SK-N-SH treated with all-trans-retinoic acid at 6 μM for 48 hours (cell line): ENCODE data around the gene ARID5B.

Experiments used
- ATAC-seq: fragments of 200-7000 bp; cut with Tn5 transposase; 3 replicates; pipeline ENCODE4 v1.9.1; 2020; ENCODE audit warnings: mild to moderate bottlenecking, moderate library complexity
- ARNTL ChIP-seq: fragments of 450-650 bp; formaldehyde crosslinking; IDR thresholded peaks from 2 replicates; pipeline ENCODE4 v1.5.0; 2020; ENCODE audit warnings: low read depth, mild to moderate bottlenecking, moderate library complexity, borderline replicate concordance
- BACH2 ChIP-seq: fragments of 250-450 bp; sonication (Bioruptor Pico); IDR thresholded peaks from 2 replicates; pipeline ENCODE4 v1.9.0; 2021; ENCODE audit warnings: mild to moderate bottlenecking, borderline replicate concordance
- CSDC2 ChIP-seq: fragments of 250-450 bp; sonication (Bioruptor Pico); IDR thresholded peaks from 2 replicates; pipeline ENCODE4 v1.5.0; 2020; ENCODE audit warnings: mild to moderate bottlenecking, moderate library complexity
- CSRNP3 ChIP-seq: fragments of 250-450 bp; sonication (Bioruptor Pico); IDR thresholded peaks from 2 replicates; pipeline ENCODE4 v1.5.1; 2021; ENCODE audit warnings: mild to moderate bottlenecking, moderate library complexity
- GLIS3 ChIP-seq: fragments of 250-450 bp; sonication (Bioruptor Pico); IDR thresholded peaks from 2 replicates; pipeline ENCODE4 v1.5.0; 2020; ENCODE audit warnings: mild to moderate bottlenecking, moderate library complexity
- ISL1 ChIP-seq: fragments of 250-450 bp; sonication (Bioruptor Pico); IDR thresholded peaks from 2 replicates; pipeline ENCODE4 v2.1.2; 2022; ENCODE audit warnings: mild to moderate bottlenecking, moderate library complexity
- OSR1 ChIP-seq: fragments of 250-450 bp; sonication (Bioruptor Pico); IDR thresholded peaks from 2 replicates; pipeline ENCODE4 v1.8.0; 2022; ENCODE audit warnings: moderate library complexity, mild to moderate bottlenecking, inconsistent platforms
- POU6F1 ChIP-seq: fragments of 250-450 bp; sonication (Bioruptor Pico); IDR thresholded peaks from 2 replicates; pipeline ENCODE4 v1.8.0; 2021; ENCODE audit warnings: low read depth, mild to moderate bottlenecking, moderate library complexity, borderline replicate concordance
- PPARA ChIP-seq: fragments of 250-450 bp; sonication (Bioruptor Pico); IDR thresholded peaks from 2 replicates; pipeline ENCODE4 v1.5.0; 2020; ENCODE audit warnings: mild to moderate bottlenecking, borderline replicate concordance
- RARB ChIP-seq: fragments of 250-450 bp; sonication (Bioruptor Pico); IDR thresholded peaks from 2 replicates; pipeline ENCODE4 v1.8.0; 2021; ENCODE audit warnings: mild to moderate bottlenecking, moderate library complexity
- SNAI2 ChIP-seq: fragments of 250-450 bp; sonication (Bioruptor Pico); IDR thresholded peaks from 2 replicates; pipeline ENCODE4 v1.5.0; 2020; ENCODE audit warnings: mild to moderate bottlenecking, moderate library complexity
- TCF4 ChIP-seq: fragments of 250-450 bp; sonication (Bioruptor Pico); IDR thresholded peaks from 2 replicates; pipeline ENCODE4 v1.8.0; 2021; ENCODE audit warnings: mild to moderate bottlenecking, moderate library complexity, borderline replicate concordance
- TOX ChIP-seq: fragments of 250-450 bp; sonication (Bioruptor Pico); IDR thresholded peaks from 2 replicates; pipeline ENCODE4 v1.8.0; 2021; ENCODE audit warnings: mild to moderate bottlenecking, moderate library complexity, borderline replicate concordance
- ZFP3 ChIP-seq: fragments of 250-450 bp; sonication (Bioruptor Pico); IDR thresholded peaks from 2 replicates; pipeline ENCODE4 v1.5.0; 2020; ENCODE audit warnings: mild to moderate bottlenecking, moderate library complexity
- ZFP30 ChIP-seq: fragments of 450-650 bp; formaldehyde crosslinking; IDR thresholded peaks from 2 replicates; pipeline ENCODE4 v1.5.0; 2022; ENCODE audit warnings: mild to moderate bottlenecking, moderate library complexity
- ZNF565 ChIP-seq: fragments of 450-650 bp; formaldehyde crosslinking; conservative IDR thresholded peaks from 2 replicates; pipeline ENCODE4 v1.5.0; 2020; ENCODE audit warnings: low read depth, mild to moderate bottlenecking, moderate library complexity
- ZNF8 ChIP-seq: fragments of 450-650 bp; formaldehyde crosslinking; IDR thresholded peaks from 2 replicates; pipeline ENCODE4 v1.5.0; 2020; ENCODE audit warnings: mild to moderate bottlenecking, moderate library complexity
- TF ChIP-seq, protein P1 (sequence below): fragments of 250-450 bp; sonication (Bioruptor Pico); IDR thresholded peaks from 2 replicates; pipeline ENCODE4 v1.5.0; 2020; ENCODE audit warnings: mild to moderate bottlenecking, moderate library complexity
- TF ChIP-seq, protein P2 (sequence below): fragments of 250-450 bp; sonication (Bioruptor Pico); IDR thresholded peaks from 2 replicates; pipeline ENCODE4 v1.5.1; 2020; ENCODE audit warnings: low read depth, mild to moderate bottlenecking, moderate library complexity

ARID5B gene

GRCh38 chr10:62121187-62121530 lies 219.7 kb downstream of the ARID5B start:
- TF ChIP-seq ZNF565 (no peak), ARNTL (no peak), POU6F1 (CRISPR knock-in tag) (no peak), TCF4 (CRISPR knock-in tag) (no peak), RARB (no peak), ZNF8 (CRISPR knock-in tag) (no peak), CSRNP3 (CRISPR knock-in tag) (no peak), PPARA (CRISPR knock-in tag) (no peak)
- TF ChIP-seq, protein P1, sequence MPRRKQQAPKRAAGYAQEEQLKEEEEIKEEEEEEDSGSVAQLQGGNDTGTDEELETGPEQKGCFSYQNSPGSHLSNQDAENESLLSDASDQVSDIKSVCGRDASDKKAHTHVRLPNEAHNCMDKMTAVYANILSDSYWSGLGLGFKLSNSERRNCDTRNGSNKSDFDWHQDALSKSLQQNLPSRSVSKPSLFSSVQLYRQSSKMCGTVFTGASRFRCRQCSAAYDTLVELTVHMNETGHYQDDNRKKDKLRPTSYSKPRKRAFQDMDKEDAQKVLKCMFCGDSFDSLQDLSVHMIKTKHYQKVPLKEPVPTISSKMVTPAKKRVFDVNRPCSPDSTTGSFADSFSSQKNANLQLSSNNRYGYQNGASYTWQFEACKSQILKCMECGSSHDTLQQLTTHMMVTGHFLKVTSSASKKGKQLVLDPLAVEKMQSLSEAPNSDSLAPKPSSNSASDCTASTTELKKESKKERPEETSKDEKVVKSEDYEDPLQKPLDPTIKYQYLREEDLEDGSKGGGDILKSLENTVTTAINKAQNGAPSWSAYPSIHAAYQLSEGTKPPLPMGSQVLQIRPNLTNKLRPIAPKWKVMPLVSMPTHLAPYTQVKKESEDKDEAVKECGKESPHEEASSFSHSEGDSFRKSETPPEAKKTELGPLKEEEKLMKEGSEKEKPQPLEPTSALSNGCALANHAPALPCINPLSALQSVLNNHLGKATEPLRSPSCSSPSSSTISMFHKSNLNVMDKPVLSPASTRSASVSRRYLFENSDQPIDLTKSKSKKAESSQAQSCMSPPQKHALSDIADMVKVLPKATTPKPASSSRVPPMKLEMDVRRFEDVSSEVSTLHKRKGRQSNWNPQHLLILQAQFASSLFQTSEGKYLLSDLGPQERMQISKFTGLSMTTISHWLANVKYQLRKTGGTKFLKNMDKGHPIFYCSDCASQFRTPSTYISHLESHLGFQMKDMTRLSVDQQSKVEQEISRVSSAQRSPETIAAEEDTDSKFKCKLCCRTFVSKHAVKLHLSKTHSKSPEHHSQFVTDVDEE: no peak
- ATAC-seq: no peak

DNA sequence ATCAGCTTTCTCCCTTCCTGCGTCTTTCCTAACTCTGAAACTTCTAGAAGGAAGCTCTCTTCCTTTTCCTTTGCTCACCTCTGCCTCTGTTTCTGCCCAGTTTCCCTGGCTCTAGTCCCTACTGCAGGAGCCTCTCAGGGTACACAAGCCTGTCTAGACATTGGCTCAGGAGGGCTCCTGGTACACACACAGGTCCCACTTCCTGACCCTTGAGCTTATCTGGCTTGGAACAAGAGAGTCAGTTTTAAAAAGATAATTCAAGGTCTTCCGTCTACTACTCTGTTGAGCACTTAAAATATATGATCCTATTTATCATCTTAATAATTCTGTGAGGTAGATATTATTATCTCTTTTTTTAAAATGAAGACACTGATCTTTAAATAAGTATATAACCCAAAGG lies 226.5 kb downstream of the ARID5B start:
- TF ChIP-seq RARB (no peak), ZFP30 (CRISPR knock-in tag) (no peak), ZFP3 (CRISPR knock-in tag) (no peak), SNAI2 (CRISPR knock-in tag) (no peak), CSDC2 (no peak), CSRNP3 (CRISPR knock-in tag) (no peak), BACH2 (CRISPR knock-in tag) (no peak), ISL1 (CRISPR knock-in tag) (no peak), GLIS3 (CRISPR knock-in tag) (no peak), TOX (no peak), OSR1 (CRISPR knock-in tag) (no peak)
- TF ChIP-seq, protein P2, sequence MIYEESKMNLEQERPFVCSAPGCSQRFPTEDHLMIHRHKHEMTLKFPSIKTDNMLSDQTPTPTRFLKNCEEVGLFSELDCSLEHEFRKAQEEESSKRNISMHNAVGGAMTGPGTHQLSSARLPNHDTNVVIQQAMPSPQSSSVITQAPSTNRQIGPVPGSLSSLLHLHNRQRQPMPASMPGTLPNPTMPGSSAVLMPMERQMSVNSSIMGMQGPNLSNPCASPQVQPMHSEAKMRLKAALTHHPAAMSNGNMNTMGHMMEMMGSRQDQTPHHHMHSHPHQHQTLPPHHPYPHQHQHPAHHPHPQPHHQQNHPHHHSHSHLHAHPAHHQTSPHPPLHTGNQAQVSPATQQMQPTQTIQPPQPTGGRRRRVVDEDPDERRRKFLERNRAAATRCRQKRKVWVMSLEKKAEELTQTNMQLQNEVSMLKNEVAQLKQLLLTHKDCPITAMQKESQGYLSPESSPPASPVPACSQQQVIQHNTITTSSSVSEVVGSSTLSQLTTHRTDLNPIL: no peak
- TF ChIP-seq, protein P1: no peak
- no peak for ATAC-seq

DNA sequence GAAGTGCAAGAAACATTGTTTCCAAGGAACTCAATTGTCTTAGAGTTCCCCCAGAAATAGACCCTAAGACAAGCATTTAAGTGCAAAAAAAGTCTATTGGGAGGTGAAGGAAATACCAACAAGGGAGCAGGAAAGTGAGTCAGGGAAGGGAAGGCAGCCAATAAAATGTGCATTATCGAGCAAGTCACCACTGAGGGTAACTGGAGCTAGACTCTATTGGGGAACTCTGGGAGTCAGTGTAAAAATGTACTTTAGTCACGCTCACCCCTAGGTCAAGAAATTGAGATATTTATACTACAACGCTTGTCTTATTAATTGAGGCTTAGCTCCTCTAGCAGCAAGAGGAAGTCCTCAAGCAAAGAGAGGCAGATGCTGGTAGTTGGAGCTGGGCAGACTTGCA lies 229.4 kb downstream of the ARID5B start:
- peak; percentile 88 for ATAC-seq
- no peak for TF ChIP-seq CSRNP3 (CRISPR knock-in tag)
- TF ChIP-seq PPARA (CRISPR knock-in tag): no peak
- TF ChIP-seq TOX: no peak
- TF ChIP-seq POU6F1 (CRISPR knock-in tag): no peak
- no peak for TF ChIP-seq CSDC2
- TF ChIP-seq, protein P2: no peak
